ENCODE data around the gene GIGYF1. TPM values are rescaled to one million over a fixed set of nuclear protein-coding genes. Genes with fewer than 3 reads are reported as not detected.

The GIGYF1 gene
- polyA plus RNA-seq, 1 experiment, result 4.4 TPM

DNA sequence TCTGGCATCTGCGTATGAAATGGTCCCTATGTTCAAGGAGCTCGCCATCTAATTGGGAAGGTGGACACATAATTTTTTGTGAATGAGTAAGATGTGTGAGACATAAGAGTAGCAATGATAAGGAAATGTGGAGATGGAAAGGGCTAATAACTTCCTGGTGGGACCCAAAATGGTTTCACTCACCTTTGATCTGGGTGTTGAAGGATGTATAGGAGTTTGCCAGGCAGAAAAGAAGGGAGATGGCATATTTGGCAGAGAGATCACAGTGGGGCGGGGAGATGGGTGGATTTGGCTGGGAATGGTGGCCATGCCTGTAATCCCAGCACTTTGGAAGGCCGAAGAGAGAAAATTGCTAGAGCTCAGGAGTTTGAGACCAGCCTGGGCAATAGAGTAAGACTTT, 16.4 kb upstream of the GIGYF1 start:
- Histone ChIP-seq H3K27ac (ENCODE audit: low read depth, low read length) (no peak overlapping the region), H3K9me3 (ENCODE audit: control insufficient read depth, insufficient read depth, low read length) (no peaks in the 10 kb centered on the region; the same call in 1 of the 2 replicates), H3K27me3 (ENCODE audit: control insufficient read depth, insufficient read depth, low read length) (peaks cover 7% of the 10 kb centered on the region), H3K4me3 (ENCODE audit: low read depth, low read length) (no peak overlapping the region)
- ChIA-PET POLR2A (no interaction called here), CTCF (interaction anchor here (1.0 kb wide), 2 partner anchors 141 to 142 kb away, joined by 3 to 5 read pairs; partner anchors contain the start of gene SLC12A9)
- DNase-seq (ENCODE audit: low read depth, low spot score), result no peak
- TF ChIP-seq, protein P1, sequence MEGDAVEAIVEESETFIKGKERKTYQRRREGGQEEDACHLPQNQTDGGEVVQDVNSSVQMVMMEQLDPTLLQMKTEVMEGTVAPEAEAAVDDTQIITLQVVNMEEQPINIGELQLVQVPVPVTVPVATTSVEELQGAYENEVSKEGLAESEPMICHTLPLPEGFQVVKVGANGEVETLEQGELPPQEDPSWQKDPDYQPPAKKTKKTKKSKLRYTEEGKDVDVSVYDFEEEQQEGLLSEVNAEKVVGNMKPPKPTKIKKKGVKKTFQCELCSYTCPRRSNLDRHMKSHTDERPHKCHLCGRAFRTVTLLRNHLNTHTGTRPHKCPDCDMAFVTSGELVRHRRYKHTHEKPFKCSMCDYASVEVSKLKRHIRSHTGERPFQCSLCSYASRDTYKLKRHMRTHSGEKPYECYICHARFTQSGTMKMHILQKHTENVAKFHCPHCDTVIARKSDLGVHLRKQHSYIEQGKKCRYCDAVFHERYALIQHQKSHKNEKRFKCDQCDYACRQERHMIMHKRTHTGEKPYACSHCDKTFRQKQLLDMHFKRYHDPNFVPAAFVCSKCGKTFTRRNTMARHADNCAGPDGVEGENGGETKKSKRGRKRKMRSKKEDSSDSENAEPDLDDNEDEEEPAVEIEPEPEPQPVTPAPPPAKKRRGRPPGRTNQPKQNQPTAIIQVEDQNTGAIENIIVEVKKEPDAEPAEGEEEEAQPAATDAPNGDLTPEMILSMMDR (IDR thresholded peaks at IDR 0.05; ENCODE audit: low read depth, low read length), result no peak

DNA sequence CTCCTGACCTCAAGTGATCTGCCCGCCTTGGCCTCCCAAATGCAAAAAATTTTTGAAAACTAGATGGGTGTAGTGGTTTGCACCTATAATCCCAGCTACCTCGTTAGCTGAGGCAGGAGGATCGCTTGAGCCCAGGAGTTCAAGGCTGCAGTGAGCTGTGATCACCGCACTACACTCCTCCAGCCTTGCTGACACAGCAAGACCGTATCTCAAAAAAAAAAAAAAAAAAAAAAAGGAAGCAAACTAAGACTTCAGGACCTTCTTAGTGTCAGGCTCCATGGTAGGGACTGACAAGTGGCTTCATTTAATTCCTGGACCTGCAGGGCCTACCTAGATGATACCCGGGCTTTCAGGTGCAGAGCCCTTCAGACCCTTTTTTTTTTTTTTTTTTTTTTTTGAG, 14.3 kb upstream of the GIGYF1 start:
- no peaks in the 10 kb centered on the region for H3K27me3 ChIP-seq (ENCODE audit: control insufficient read depth, insufficient read depth, low read length)

DNA sequence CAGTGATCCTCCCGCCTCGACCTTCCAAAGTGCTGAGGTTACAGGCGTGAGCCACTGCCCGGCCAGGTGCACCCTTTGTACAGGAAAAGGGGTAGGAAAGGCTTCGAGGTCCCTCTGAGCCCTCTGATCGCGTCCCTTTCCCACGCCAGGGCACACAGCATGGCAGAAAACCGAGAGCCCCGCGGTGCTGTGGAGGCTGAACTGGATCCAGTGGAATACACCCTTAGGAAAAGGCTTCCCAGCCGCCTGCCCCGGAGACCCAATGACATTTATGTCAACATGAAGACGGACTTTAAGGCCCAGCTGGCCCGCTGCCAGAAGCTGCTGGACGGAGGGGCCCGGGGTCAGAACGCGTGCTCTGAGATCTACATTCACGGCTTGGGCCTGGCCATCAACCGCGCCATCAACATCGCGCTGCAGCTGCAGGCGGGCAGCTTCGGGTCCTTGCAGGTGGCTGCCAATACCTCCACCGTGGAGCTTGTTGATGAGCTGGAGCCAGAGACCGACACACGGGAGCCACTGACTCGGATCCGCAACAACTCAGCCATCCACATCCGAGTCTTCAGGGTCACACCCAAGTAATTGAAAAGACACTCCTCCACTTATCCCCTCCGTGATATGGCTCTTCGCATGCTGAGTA, 12.7 kb upstream of the GIGYF1 start:
- no peaks in the 10 kb centered on the region; the same call in 1 of the 2 replicates for H3K9me3 ChIP-seq (ENCODE audit: control insufficient read depth, insufficient read depth, low read length)
- peak overlapping the region; percentile 87 for H3K4me3 ChIP-seq (ENCODE audit: low read depth, low read length)
- CTCF ChIA-PET, result interaction anchor here (2.3 to 6.1 kb wide), 3 partner anchors 11 to 145 kb away, joined by 13 to 165 read pairs (median 25); partner anchors contain the start of gene SLC12A9
- POLR2A ChIA-PET, result interaction anchor here (0.6 to 2.3 kb wide), 4 partner anchors 19 to 146 kb away, joined by 3 to 17 read pairs (median 10); partner anchors contain the start of gene SLC12A9
- H3K27ac ChIP-seq (ENCODE audit: low read depth, low read length), result no peak overlapping the region
- no peaks in the 10 kb centered on the region for H3K27me3 ChIP-seq (ENCODE audit: control insufficient read depth, insufficient read depth, low read length)
- TF ChIP-seq, protein P1 (IDR thresholded peaks at IDR 0.05; ENCODE audit: low read depth, low read length), result no peak
- DNase-seq (ENCODE audit: low read depth, low spot score), result no peak

More for the DNA sequence above, 14.3 kb upstream of the GIGYF1 start:
- POLR2A ChIA-PET, result no interaction called here
- H3K4me3 ChIP-seq (ENCODE audit: low read depth, low read length), result no peak overlapping the region
- TF ChIP-seq, protein P1 (IDR thresholded peaks at IDR 0.05; ENCODE audit: low read depth, low read length), result no peak
- CTCF ChIA-PET, result interaction anchor here (1.2 kb wide), 1 partner anchor 12 kb away, joined by 3 read pairs; the partner anchor contains the start of gene EPO
- DNase-seq (ENCODE audit: low read depth, low spot score), result no peak
- no peak overlapping the region for H3K27ac ChIP-seq (ENCODE audit: low read depth, low read length)
- no peaks in the 10 kb centered on the region; the same call in 1 of the 2 replicates for H3K9me3 ChIP-seq (ENCODE audit: control insufficient read depth, insufficient read depth, low read length)

DNA sequence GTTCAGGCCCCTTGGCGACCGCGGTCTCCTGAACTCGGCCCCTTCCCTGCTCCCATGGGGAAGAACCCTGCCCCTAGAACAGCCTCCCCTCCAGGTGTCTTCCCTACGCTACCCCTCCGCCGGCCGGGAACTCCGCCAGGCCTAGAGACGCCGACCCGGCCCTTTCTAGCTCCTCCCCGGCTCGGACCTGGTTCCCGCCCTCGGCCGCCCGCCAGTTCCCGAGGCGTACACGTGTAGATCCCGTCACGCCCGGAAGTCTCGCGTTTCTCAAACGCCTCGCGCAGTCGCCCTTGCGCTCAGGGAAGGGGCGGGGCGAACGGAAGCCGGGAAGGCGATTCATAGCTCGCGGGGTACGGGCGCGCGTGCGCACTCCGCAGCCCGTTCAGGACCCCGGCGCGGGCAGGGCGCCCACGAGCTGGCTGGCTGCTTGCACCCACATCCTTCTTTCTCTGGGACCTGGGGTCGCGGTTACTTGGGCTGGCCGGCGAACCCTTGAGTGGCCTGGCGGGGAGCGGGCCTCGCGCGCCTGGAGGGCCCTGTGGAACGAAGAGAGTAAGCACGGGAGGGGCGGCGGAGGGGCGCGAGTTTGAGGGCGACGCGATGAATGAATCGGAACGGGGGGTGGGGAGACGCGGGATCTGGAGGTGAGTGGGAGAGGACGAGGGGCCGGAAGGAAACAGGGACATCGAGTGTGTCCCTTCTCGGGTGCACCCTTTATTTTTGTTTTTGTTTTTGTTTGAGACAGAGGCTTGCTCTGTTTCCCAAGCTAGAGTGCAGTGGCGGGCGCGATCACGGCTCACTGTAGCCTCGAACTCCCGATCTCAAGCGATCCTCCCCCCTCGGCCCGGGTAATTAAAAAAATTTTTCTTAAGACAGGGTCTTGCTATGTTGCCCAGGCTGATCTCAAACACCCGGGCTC, 12.0 kb upstream of the GIGYF1 start, which contains the start of gene POP7:
Gene POP7, plus strand, starts transcription at position 369 of the 919 bp plus-strand sequence. CDS start 710 bp downstream, outside the sequence.
- CTCF ChIA-PET, result interaction anchor here (0.5 to 6.1 kb wide), 41 partner anchors 8 to 1546 kb away, joined by 3 to 165 read pairs (median 5); partner anchors contain the start of genes EPHB4, FBXO24, LRCH4 and MOSPD3
- peak within 1 kb of the TSS; percentile 82 for H3K27ac ChIP-seq (ENCODE audit: low read depth, low read length)
- no peaks in the 10 kb centered on the region; the same call in 1 of the 2 replicates for H3K9me3 ChIP-seq (ENCODE audit: control insufficient read depth, insufficient read depth, low read length)
- DNase-seq (ENCODE audit: low read depth, low spot score), result peak; percentile 97
- peaks cover 2% of the 10 kb centered on the region for H3K27me3 ChIP-seq (ENCODE audit: control insufficient read depth, insufficient read depth, low read length)
- H3K4me3 ChIP-seq (ENCODE audit: low read depth, low read length), result peak within 1 kb of the TSS; percentile 87
- TF ChIP-seq, protein P1 (IDR thresholded peaks at IDR 0.05; ENCODE audit: low read depth, low read length), result no peak
- POLR2A ChIA-PET, result interaction anchor here (0.5 to 2.3 kb wide), 27 partner anchors 11 to 389 kb away, joined by 3 to 19 read pairs (median 6); partner anchors contain the start of genes EPHB4, FBXO24, GIGYF1 and LRCH4

All from AG04450 (cell line).